Large intestine (tissue), 3 donors: ENCODE results near the gene TDRD5. TPM values are rescaled to one million over a fixed set of nuclear protein-coding genes. Genes with fewer than 3 reads are reported as not detected.
A peak's percentile ranks its signal among the peaks of the same experiment; 100 is the strongest.
"Not testable (repeated sequence)": the region's sequence is repeated elsewhere in the genome, so short reads cannot be mapped to it uniquely, and the experiment has no call there.

Experiments used
- DNase-seq, 2 donors: peaks; one replicate each; pipeline versions ENCODE4 v3.0.0 to v3.0.0-alpha.2; 2013
- H3K27ac ChIP-seq: one replicate; pipeline ENCODE4 v1.5.1; 2013; ENCODE audit warnings: low read length
- H3K27me3 ChIP-seq: 2 replicates; pipeline ENCODE4 v1.6.1; 2013; ENCODE audit warnings: low read length; ENCODE audit not compliant: control insufficient read depth, insufficient read depth
- H3K36me3 ChIP-seq: 2 replicates; pipeline ENCODE4 v1.6.1; 2013; ENCODE audit warnings: low read length; ENCODE audit not compliant: control insufficient read depth, insufficient read depth
- H3K4me1 ChIP-seq: one replicate; pipeline ENCODE4 v1.6.1; 2013; ENCODE audit warnings: low read length; ENCODE audit not compliant: control insufficient read depth, insufficient read depth
- H3K4me3 ChIP-seq: one replicate; pipeline ENCODE4 v1.5.1; 2013; ENCODE audit warnings: low read length
- H3K9me3 ChIP-seq: one replicate; pipeline ENCODE4 v1.6.1; 2013; ENCODE audit warnings: mild to moderate bottlenecking, low read depth, low read length, moderate library complexity; ENCODE audit not compliant: control insufficient read depth
- WGBS: methylation state at CpG from one replicate; pipeline ENCODE4 v1.1.5; 2013; ENCODE audit warnings: low lambda C conversion rate; ENCODE audit not compliant: insufficient coverage; 5-methylcytosine and 5-hydroxymethylcytosine counted together
- polyA plus RNA-seq: library from polyadenylated mRNA; unstranded; fragments of 120-200 nt; gene quantifications from one replicate; pipeline ENCODE4 v1.2.1, GENCODE V29; 2013

Gene TDRD5
- polyA plus RNA-seq, 1 donor: 0.40 TPM

GRCh38 chr1:179599623-179600249 lies 8.1 kb downstream of the TDRD5 start:
- no peaks in the 10 kb centered on the region for H3K4me1 ChIP-seq
- no peaks in the 10 kb centered on the region for H3K36me3 ChIP-seq
- H3K27ac ChIP-seq: no peak overlapping the region
- H3K27me3 ChIP-seq: no peaks in the 10 kb centered on the region
- H3K4me3 ChIP-seq: no peak overlapping the region
- no peaks in the 10 kb centered on the region for H3K9me3 ChIP-seq
- peak in 1 of 2 donors; percentile 42 for DNase-seq

GRCh38 chr1:179601093-179601492 lies 9.5 kb downstream of the TDRD5 start:
- Histone ChIP-seq H3K9me3 (no peaks in the 10 kb centered on the region), H3K36me3 (no peaks in the 10 kb centered on the region), H3K4me1 (no peaks in the 10 kb centered on the region), H3K27me3 (no peaks in the 10 kb centered on the region), H3K27ac (no peak overlapping the region), H3K4me3 (no peak overlapping the region)
- WGBS: 89% methylated on average over 1 of the region's 1 CpG
- DNase-seq: no peak

GRCh38 chr1:179612361-179612760 lies 20.7 kb downstream of the TDRD5 start:
- H3K9me3 ChIP-seq: no peaks in the 10 kb centered on the region
- H3K27ac ChIP-seq: no peak overlapping the region
- no peaks in the 10 kb centered on the region for H3K27me3 ChIP-seq
- H3K4me1 ChIP-seq: no peaks in the 10 kb centered on the region
- DNase-seq: no peak
- no peaks in the 10 kb centered on the region for H3K36me3 ChIP-seq
- WGBS: no CpG with 5 or more reads among the region's 3 CpGs
- no peak overlapping the region for H3K4me3 ChIP-seq

GRCh38 chr1:179630719-179631118 lies 39.1 kb downstream of the TDRD5 start:
- Histone ChIP-seq H3K9me3 (no peaks in the 10 kb centered on the region), H3K27me3 (no peaks in the 10 kb centered on the region), H3K4me1 (no peaks in the 10 kb centered on the region), H3K27ac (no peak overlapping the region), H3K4me3 (no peak overlapping the region), H3K36me3 (no peaks in the 10 kb centered on the region)
- no CpG with 5 or more reads among the region's 2 CpGs for WGBS
- DNase-seq: no peak

GRCh38 chr1:179632868-179633267 lies 41.2 kb downstream of the TDRD5 start:
- Histone ChIP-seq H3K27me3 (no peaks in the 10 kb centered on the region), H3K4me3 (no peak overlapping the region), H3K36me3 (no peaks in the 10 kb centered on the region), H3K9me3 (no peaks in the 10 kb centered on the region), H3K4me1 (no peaks in the 10 kb centered on the region), H3K27ac (no peak overlapping the region)
- no peak for DNase-seq

- no peaks in the 10 kb centered on the region for H3K4me1 ChIP-seq
- no peaks in the 10 kb centered on the region for H3K27me3 ChIP-seq
- no peak overlapping the region for H3K4me3 ChIP-seq
- WGBS: 100% methylated on average over 1 of the region's 5 CpGs
- no peak for DNase-seq
- H3K36me3 ChIP-seq: no peaks in the 10 kb centered on the region
- no peaks in the 10 kb centered on the region for H3K9me3 ChIP-seq
- H3K27ac ChIP-seq: no peak overlapping the region
Observed at GRCh38 chr1:179637211-179637860, 45.7 kb downstream of the TDRD5 start.

GRCh38 chr1:179661018-179661417 lies 69.4 kb downstream of the TDRD5 start:
- Histone ChIP-seq H3K27ac (no peak overlapping the region), H3K4me3 (no peak overlapping the region), H3K27me3 (no peaks in the 10 kb centered on the region), H3K4me1 (no peaks in the 10 kb centered on the region), H3K9me3 (peaks cover 8% of the 10 kb centered on the region), H3K36me3 (no peaks in the 10 kb centered on the region)
- DNase-seq: no peak

- H3K9me3 ChIP-seq: peaks cover 8% of the 10 kb centered on the region
- 100% methylated on average over 1 of the region's 3 CpGs for WGBS
- H3K27ac ChIP-seq: no peak overlapping the region
- no peak overlapping the region for H3K4me3 ChIP-seq
- no peaks in the 10 kb centered on the region for H3K4me1 ChIP-seq
- no peak for DNase-seq
- no peaks in the 10 kb centered on the region for H3K27me3 ChIP-seq
- H3K36me3 ChIP-seq: no peaks in the 10 kb centered on the region
Observed at GRCh38 chr1:179663810-179664209, 72.2 kb downstream of the TDRD5 start.

GRCh38 chr1:179677882-179678281 lies 86.2 kb downstream of the TDRD5 start:
- WGBS: no CpG with 5 or more reads among the region's 6 CpGs
- Histone ChIP-seq H3K9me3 (peaks cover 5% of the 10 kb centered on the region), H3K4me3 (no peak overlapping the region), H3K4me1 (no peaks in the 10 kb centered on the region), H3K27ac (no peak overlapping the region), H3K27me3 (no peaks in the 10 kb centered on the region), H3K36me3 (no peaks in the 10 kb centered on the region)
- no peak for DNase-seq

- WGBS: no CpG with 5 or more reads among the region's 6 CpGs
- H3K27ac ChIP-seq, H3K27me3 ChIP-seq, H3K9me3 ChIP-seq, H3K36me3 ChIP-seq, H3K4me3 ChIP-seq, H3K4me1 ChIP-seq, DNase-seq: not testable (repeated sequence)
Observed at GRCh38 chr1:179694530-179694929, 102.9 kb downstream of the TDRD5 start.

GRCh38 chr1:179702946-179703539 lies 111.4 kb downstream of the TDRD5 start:
- no peak overlapping the region for H3K4me3 ChIP-seq
- peak; percentile 41 to 75 for DNase-seq
- H3K27me3 ChIP-seq: no peaks in the 10 kb centered on the region
- H3K4me1 ChIP-seq: no peaks in the 10 kb centered on the region
- H3K36me3 ChIP-seq: no peaks in the 10 kb centered on the region
- WGBS: 0% methylated on average over 1 of the region's 5 CpGs
- peak overlapping the region; percentile 47 for H3K27ac ChIP-seq
- H3K9me3 ChIP-seq: no peaks in the 10 kb centered on the region
